ENCODE results near the gene HIKESHI.
"Not testable (repeated sequence)": the region's sequence is repeated elsewhere in the genome, so short reads cannot be mapped to it uniquely, and the experiment has no call there.

The HIKESHI gene

GRCh38 chr11:86341382-86341781 lies 39.3 kb downstream of the HIKESHI start:
- H3K4me3 ChIP-seq (ENCODE audit: low read length in 2 of 2) = no peak overlapping the region
- H3K27me3 ChIP-seq (ENCODE audit: control insufficient read depth in 2 of 2, insufficient read depth in 2 of 2, low read length in 2 of 2) = no peaks in the 10 kb centered on the region
- peaks cover 9 to 20% of the 10 kb centered on the region in 2 donors for H3K36me3 ChIP-seq (ENCODE audit: control insufficient read depth in 2 of 2, insufficient read depth in 2 of 2, low read length in 2 of 2)

GRCh38 chr11:86346513-86346912 lies 44.5 kb downstream of the HIKESHI start:
- Histone ChIP-seq H3K27ac (ENCODE audit: low read depth in 2 of 2, low read length in 2 of 2) (no peak overlapping the region), H3K4me1 (ENCODE audit: control insufficient read depth in 2 of 2, insufficient read depth in 2 of 2, low read length in 2 of 2) (no peaks in the 10 kb centered on the region), H3K27me3 (ENCODE audit: control insufficient read depth in 2 of 2, insufficient read depth in 2 of 2, low read length in 2 of 2) (no peaks in the 10 kb centered on the region), H3K9me3 (ENCODE audit: control insufficient read depth in 2 of 2, low read length in 2 of 2) (no peaks in the 10 kb centered on the region), H3K36me3 (ENCODE audit: control insufficient read depth in 2 of 2, insufficient read depth in 2 of 2, low read length in 2 of 2) (peaks cover 3 to 10% of the 10 kb centered on the region in 2 donors), H3K9ac (ENCODE audit: low read depth in 1 of 2, low read length in 2 of 2) (no peak overlapping the region), H3K4me3 (ENCODE audit: low read length in 2 of 2) (no peak overlapping the region)

More at GRCh38 chr11:86341382-86341781, 39.3 kb downstream of the HIKESHI start:
- Histone ChIP-seq H3K27ac (ENCODE audit: low read depth in 2 of 2, low read length in 2 of 2) (no peak overlapping the region), H3K9ac (ENCODE audit: low read depth in 1 of 2, low read length in 2 of 2) (no peak overlapping the region), H3K9me3 (ENCODE audit: control insufficient read depth in 2 of 2, low read length in 2 of 2) (no peaks in the 10 kb centered on the region), H3K4me1 (ENCODE audit: control insufficient read depth in 2 of 2, insufficient read depth in 2 of 2, low read length in 2 of 2) (no peaks in the 10 kb centered on the region)

- H3K27me3 ChIP-seq (ENCODE audit: control insufficient read depth in 2 of 2, insufficient read depth in 2 of 2, low read length in 2 of 2) = no peaks in the 10 kb centered on the region
- H3K4me1 ChIP-seq (ENCODE audit: control insufficient read depth in 2 of 2, insufficient read depth in 2 of 2, low read length in 2 of 2) = no peaks in the 10 kb centered on the region
- no peak overlapping the region for H3K9ac ChIP-seq (ENCODE audit: low read depth in 1 of 2, low read length in 2 of 2)
- no peak overlapping the region for H3K27ac ChIP-seq (ENCODE audit: low read depth in 2 of 2, low read length in 2 of 2)
- no peak overlapping the region for H3K4me3 ChIP-seq (ENCODE audit: low read length in 2 of 2)
- no peaks in the 10 kb centered on the region for H3K9me3 ChIP-seq (ENCODE audit: control insufficient read depth in 2 of 2, low read length in 2 of 2)
- H3K36me3 ChIP-seq (ENCODE audit: control insufficient read depth in 2 of 2, insufficient read depth in 2 of 2, low read length in 2 of 2) = no peaks in the 10 kb centered on the region
Measured at GRCh38 chr11:86355256-86355655, 53.2 kb downstream of the HIKESHI start.

- not testable (repeated sequence) for H3K4me3 ChIP-seq (ENCODE audit: low read length in 2 of 2); H3K9me3 ChIP-seq (ENCODE audit: control insufficient read depth in 2 of 2, low read length in 2 of 2); H3K27me3 ChIP-seq (ENCODE audit: control insufficient read depth in 2 of 2, insufficient read depth in 2 of 2, low read length in 2 of 2); H3K36me3 ChIP-seq (ENCODE audit: control insufficient read depth in 2 of 2, insufficient read depth in 2 of 2, low read length in 2 of 2); H3K9ac ChIP-seq (ENCODE audit: low read depth in 1 of 2, low read length in 2 of 2); H3K4me1 ChIP-seq (ENCODE audit: control insufficient read depth in 2 of 2, insufficient read depth in 2 of 2, low read length in 2 of 2); H3K27ac ChIP-seq (ENCODE audit: low read depth in 2 of 2, low read length in 2 of 2)
Measured at GRCh38 chr11:86357412-86357811, 55.4 kb downstream of the HIKESHI start.

GRCh38 chr11:86358720-86359119 lies 56.7 kb downstream of the HIKESHI start:
- Histone ChIP-seq H3K4me1 (ENCODE audit: control insufficient read depth in 2 of 2, insufficient read depth in 2 of 2, low read length in 2 of 2) (no peaks in the 10 kb centered on the region), H3K4me3 (ENCODE audit: low read length in 2 of 2) (no peak overlapping the region), H3K27ac (ENCODE audit: low read depth in 2 of 2, low read length in 2 of 2) (no peak overlapping the region), H3K36me3 (ENCODE audit: control insufficient read depth in 2 of 2, insufficient read depth in 2 of 2, low read length in 2 of 2) (no peaks in the 10 kb centered on the region), H3K27me3 (ENCODE audit: control insufficient read depth in 2 of 2, insufficient read depth in 2 of 2, low read length in 2 of 2) (no peaks in the 10 kb centered on the region), H3K9ac (ENCODE audit: low read depth in 1 of 2, low read length in 2 of 2) (no peak overlapping the region), H3K9me3 (ENCODE audit: control insufficient read depth in 2 of 2, low read length in 2 of 2) (no peaks in the 10 kb centered on the region)

- Histone ChIP-seq H3K9me3 (ENCODE audit: control insufficient read depth in 2 of 2, low read length in 2 of 2) (no peaks in the 10 kb centered on the region), H3K27me3 (ENCODE audit: control insufficient read depth in 2 of 2, insufficient read depth in 2 of 2, low read length in 2 of 2) (no peaks in the 10 kb centered on the region), H3K9ac (ENCODE audit: low read depth in 1 of 2, low read length in 2 of 2) (no peak overlapping the region), H3K36me3 (ENCODE audit: control insufficient read depth in 2 of 2, insufficient read depth in 2 of 2, low read length in 2 of 2) (no peaks in the 10 kb centered on the region), H3K4me3 (ENCODE audit: low read length in 2 of 2) (no peak overlapping the region), H3K27ac (ENCODE audit: low read depth in 2 of 2, low read length in 2 of 2) (no peak overlapping the region), H3K4me1 (ENCODE audit: control insufficient read depth in 2 of 2, insufficient read depth in 2 of 2, low read length in 2 of 2) (no peaks in the 10 kb centered on the region)
Measured at GRCh38 chr11:86360775-86361395, 58.8 kb downstream of the HIKESHI start.

GRCh38 chr11:86363424-86363823 lies 61.4 kb downstream of the HIKESHI start:
- H3K36me3 ChIP-seq (ENCODE audit: control insufficient read depth in 2 of 2, insufficient read depth in 2 of 2, low read length in 2 of 2) = no peaks in the 10 kb centered on the region
- no peaks in the 10 kb centered on the region for H3K4me1 ChIP-seq (ENCODE audit: control insufficient read depth in 2 of 2, insufficient read depth in 2 of 2, low read length in 2 of 2)
- H3K9ac ChIP-seq (ENCODE audit: low read depth in 1 of 2, low read length in 2 of 2) = no peak overlapping the region
- H3K9me3 ChIP-seq (ENCODE audit: control insufficient read depth in 2 of 2, low read length in 2 of 2) = no peaks in the 10 kb centered on the region
- no peak overlapping the region for H3K27ac ChIP-seq (ENCODE audit: low read depth in 2 of 2, low read length in 2 of 2)
- H3K4me3 ChIP-seq (ENCODE audit: low read length in 2 of 2) = no peak overlapping the region
- no peaks in the 10 kb centered on the region for H3K27me3 ChIP-seq (ENCODE audit: control insufficient read depth in 2 of 2, insufficient read depth in 2 of 2, low read length in 2 of 2)

GRCh38 chr11:86365546-86365945 lies 63.5 kb downstream of the HIKESHI start:
- Histone ChIP-seq H3K9ac (ENCODE audit: low read depth in 1 of 2, low read length in 2 of 2) (no peak overlapping the region), H3K27me3 (ENCODE audit: control insufficient read depth in 2 of 2, insufficient read depth in 2 of 2, low read length in 2 of 2) (no peaks in the 10 kb centered on the region), H3K4me3 (ENCODE audit: low read length in 2 of 2) (no peak overlapping the region), H3K27ac (ENCODE audit: low read depth in 2 of 2, low read length in 2 of 2) (no peak overlapping the region), H3K9me3 (ENCODE audit: control insufficient read depth in 2 of 2, low read length in 2 of 2) (no peaks in the 10 kb centered on the region), H3K4me1 (ENCODE audit: control insufficient read depth in 2 of 2, insufficient read depth in 2 of 2, low read length in 2 of 2) (no peaks in the 10 kb centered on the region), H3K36me3 (ENCODE audit: control insufficient read depth in 2 of 2, insufficient read depth in 2 of 2, low read length in 2 of 2) (no peaks in the 10 kb centered on the region)

GRCh38 chr11:86369668-86370067 lies 67.6 kb downstream of the HIKESHI start:
- Histone ChIP-seq H3K9ac (ENCODE audit: low read depth in 1 of 2, low read length in 2 of 2) (no peak overlapping the region), H3K4me1 (ENCODE audit: control insufficient read depth in 2 of 2, insufficient read depth in 2 of 2, low read length in 2 of 2) (no peaks in the 10 kb centered on the region), H3K27ac (ENCODE audit: low read depth in 2 of 2, low read length in 2 of 2) (no peak overlapping the region), H3K4me3 (ENCODE audit: low read length in 2 of 2) (no peak overlapping the region), H3K36me3 (ENCODE audit: control insufficient read depth in 2 of 2, insufficient read depth in 2 of 2, low read length in 2 of 2) (no peaks in the 10 kb centered on the region), H3K9me3 (ENCODE audit: control insufficient read depth in 2 of 2, low read length in 2 of 2) (no peaks in the 10 kb centered on the region), H3K27me3 (ENCODE audit: control insufficient read depth in 2 of 2, insufficient read depth in 2 of 2, low read length in 2 of 2) (no peaks in the 10 kb centered on the region)

- Histone ChIP-seq H3K36me3 (ENCODE audit: control insufficient read depth in 2 of 2, insufficient read depth in 2 of 2, low read length in 2 of 2) (no peaks in the 10 kb centered on the region), H3K27me3 (ENCODE audit: control insufficient read depth in 2 of 2, insufficient read depth in 2 of 2, low read length in 2 of 2) (no peaks in the 10 kb centered on the region), H3K9me3 (ENCODE audit: control insufficient read depth in 2 of 2, low read length in 2 of 2) (no peaks in the 10 kb centered on the region), H3K4me3 (ENCODE audit: low read length in 2 of 2) (no peak overlapping the region), H3K9ac (ENCODE audit: low read depth in 1 of 2, low read length in 2 of 2) (no peak overlapping the region), H3K4me1 (ENCODE audit: control insufficient read depth in 2 of 2, insufficient read depth in 2 of 2, low read length in 2 of 2) (no peaks in the 10 kb centered on the region), H3K27ac (ENCODE audit: low read depth in 2 of 2, low read length in 2 of 2) (no peak overlapping the region)
Measured at GRCh38 chr11:86370171-86370570, 68.1 kb downstream of the HIKESHI start.
